HuH-7.5 (cell line): ENCODE results near the gene GANC.

Experiments used
- DNase-seq: peaks from one replicate; pipeline ENCODE4 v3.0.0; 2011; ENCODE audit warnings: low spot score

GANC gene

GRCh38 chr15:42384597-42384996 is 111.6 kb downstream of the GANC start:
- no peak for DNase-seq

GRCh38 chr15:42385206-42385979 is 112.4 kb downstream of the GANC start:
- peak; percentile 51 for DNase-seq

DNA sequence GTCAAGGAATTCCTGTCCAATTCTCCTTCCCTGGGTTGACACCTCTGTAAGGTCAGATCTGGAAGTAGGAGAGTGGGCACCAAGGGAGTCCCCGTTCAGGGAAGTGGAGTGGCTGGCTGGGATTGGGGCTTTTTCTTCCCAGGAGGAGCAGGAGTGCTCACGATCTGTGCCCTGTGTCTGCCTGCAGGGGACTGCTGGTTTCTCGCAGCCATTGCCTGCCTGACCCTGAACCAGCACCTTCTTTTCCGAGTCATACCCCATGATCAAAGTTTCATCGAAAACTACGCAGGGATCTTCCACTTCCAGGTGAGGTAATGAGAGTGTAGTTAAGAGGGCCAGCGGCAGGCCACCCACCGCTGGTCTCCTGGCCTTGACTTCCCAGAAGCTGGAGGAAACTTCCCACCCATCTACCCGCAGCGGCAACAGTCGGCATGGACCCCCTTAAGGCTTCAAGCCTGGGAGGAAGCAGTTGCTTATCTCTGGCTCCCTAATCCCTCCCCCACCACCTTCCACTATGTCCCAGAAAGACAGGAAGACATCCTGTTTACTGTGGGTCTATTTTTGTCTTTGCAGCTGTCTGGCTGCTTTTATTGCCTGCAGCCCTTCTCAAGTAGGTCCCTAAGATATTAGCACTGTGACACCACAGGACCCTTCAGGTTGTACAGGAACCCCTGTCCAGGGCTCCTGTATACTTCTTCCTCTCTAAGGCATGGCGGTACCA is 113.1 kb downstream of the GANC start:
- no peak for DNase-seq

DNA sequence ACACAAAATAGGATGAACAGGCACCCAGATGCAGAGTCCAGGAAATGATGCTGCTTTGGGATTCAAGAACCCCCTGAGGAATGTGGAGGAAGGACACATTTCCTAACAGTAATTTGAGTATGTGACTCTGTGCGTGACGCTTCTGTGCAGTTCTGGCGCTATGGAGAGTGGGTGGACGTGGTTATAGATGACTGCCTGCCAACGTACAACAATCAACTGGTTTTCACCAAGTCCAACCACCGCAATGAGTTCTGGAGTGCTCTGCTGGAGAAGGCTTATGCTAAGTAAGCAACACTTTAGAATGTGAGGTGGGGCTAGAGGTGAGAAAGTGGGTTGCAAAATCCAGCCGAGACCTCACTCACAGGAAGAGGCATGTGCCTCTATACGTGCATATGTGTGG is 114.6 kb downstream of the GANC start:
- no peak for DNase-seq

GRCh38 chr15:42392309-42393024 is 119.5 kb downstream of the GANC start:
- peak; percentile 77 for DNase-seq

DNA sequence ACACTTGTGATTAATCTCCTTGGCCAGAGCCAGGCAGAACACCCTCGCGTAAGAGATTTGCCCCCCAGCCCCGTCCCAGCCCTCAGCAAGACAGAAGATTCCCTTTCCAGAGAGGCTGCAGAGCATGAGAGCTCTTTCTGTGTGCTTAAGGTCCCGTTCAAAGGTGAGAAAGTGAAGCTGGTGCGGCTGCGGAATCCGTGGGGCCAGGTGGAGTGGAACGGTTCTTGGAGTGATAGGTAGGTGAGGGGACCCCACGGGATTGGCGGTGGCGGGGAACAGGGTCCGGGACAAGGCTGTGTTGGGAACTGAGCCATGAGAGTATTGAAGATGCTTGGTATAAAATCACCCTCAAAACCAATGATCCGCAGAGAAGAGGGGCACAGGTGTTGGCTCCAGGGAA is 121.1 kb downstream of the GANC start:
- DNase-seq: no peak

GRCh38 chr15:42395838-42396237 is 122.8 kb downstream of the GANC start:
- no peak for DNase-seq

- no peak for DNase-seq
Measured at GRCh38 chr15:42401544-42402454, 128.8 kb downstream of the GANC start.

DNA sequence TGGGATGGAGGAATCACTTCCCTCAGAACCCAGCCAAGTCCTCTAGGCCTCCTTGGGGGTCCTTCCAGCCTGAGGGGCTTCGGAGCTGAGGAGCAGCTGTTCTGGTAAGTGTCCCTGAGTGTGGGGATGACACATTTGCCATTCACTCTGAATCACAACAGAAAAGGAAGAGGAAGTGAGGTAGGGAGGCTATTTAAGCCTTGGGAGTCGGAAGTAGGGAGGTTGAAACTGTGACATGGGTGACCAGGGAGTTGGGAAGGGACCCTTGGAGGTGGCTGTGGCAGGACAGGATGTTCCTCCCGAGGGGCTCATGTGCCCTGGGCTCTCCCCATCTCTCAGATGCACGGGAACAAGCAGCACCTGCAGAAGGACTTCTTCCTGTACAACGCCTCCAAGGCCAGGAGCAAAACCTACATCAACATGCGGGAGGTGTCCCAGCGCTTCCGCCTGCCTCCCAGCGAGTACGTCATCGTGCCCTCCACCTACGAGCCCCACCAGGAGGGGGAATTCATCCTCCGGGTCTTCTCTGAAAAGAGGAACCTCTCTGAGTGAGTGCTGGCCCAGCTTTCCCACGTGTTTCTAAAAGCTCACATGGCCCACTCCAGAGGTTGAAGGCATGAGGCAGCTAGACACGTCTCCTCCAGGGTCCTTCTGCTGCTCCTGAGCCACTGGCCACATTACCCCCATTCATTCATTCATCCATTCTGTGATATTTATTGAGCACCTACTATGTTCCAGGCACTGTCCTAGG is 129.6 kb downstream of the GANC start:
- DNase-seq: no peak

DNA sequence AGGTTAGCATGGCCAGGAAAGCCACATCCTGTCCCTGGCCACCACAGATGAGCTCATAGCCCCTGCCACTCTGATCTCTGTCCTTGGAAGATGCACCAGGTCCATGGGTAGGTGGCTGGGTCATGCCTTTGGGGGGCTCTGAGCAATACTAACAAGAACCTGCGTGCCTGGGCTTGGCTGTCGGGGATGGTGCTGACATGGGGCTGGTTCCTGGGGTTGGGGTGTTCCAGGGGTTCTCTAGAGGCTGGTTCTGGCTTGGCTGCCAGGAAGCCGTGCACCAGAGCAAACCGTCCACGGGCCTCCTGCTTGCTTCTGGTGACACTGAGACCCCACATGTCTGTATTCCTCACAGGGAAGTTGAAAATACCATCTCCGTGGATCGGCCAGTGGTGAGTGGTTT is 130.4 kb downstream of the GANC start:
- no peak for DNase-seq

GRCh38 chr15:42404461-42405235 is 131.6 kb downstream of the GANC start:
- no peak for DNase-seq

GRCh38 chr15:42405863-42406482 is 133.0 kb downstream of the GANC start:
- DNase-seq: no peak
